GM18505 (cell line): ENCODE data around the gene LAX1.

Experiments
- ATAC-seq: cut with Tn5 transposase; IDR thresholded peaks from one replicate; pipeline ENCODE4 v1.9.1; 2021; ENCODE audit not compliant: unreplicated experiment
- POLR2A ChIP-seq: IDR thresholded peaks from 4 replicates; pipeline ENCODE4 v1.6.1; 2011; ENCODE audit warnings: borderline replicate concordance; ENCODE audit not compliant: insufficient read depth, insufficient read length; ENCODE audit errors: extremely low read depth

The LAX1 gene

GRCh38 chr1:203813581-203814341 lies 48.8 kb downstream of the LAX1 start:
- ATAC-seq: no peak
- TF ChIP-seq POLR2A: no peak

- no peak for TF ChIP-seq POLR2A
- no peak for ATAC-seq
Observed at GRCh38 chr1:203818399-203818798, 53.4 kb downstream of the LAX1 start.

GRCh38 chr1:203823306-203823705 lies 58.3 kb downstream of the LAX1 start:
- ATAC-seq: no peak
- TF ChIP-seq POLR2A: no peak
